ENCODE data around the gene ANKRD39. TPM values are rescaled to one million over a fixed set of nuclear protein-coding genes. Genes with fewer than 3 reads are reported as not detected.

ANKRD39 gene
- total and polyA plus RNA-seq, 2 of the 8 experiments (the other 6 are each of a cell fraction or from before 2014, with no cell fraction given), result 18.5 to 21.3 TPM

- no peaks in the 10 kb centered on the region; a peak in 1 of 7 replicates for H3K27me3 ChIP-seq (replicated peaks in 1 of 4; ENCODE audit: control insufficient read depth in 3 of 4, extremely low read depth in 1 of 4, insufficient read depth in 3 of 4, low read length in 3 of 4)
- H2AFZ ChIP-seq (ENCODE audit: low read length), result no peak overlapping the region
- no peak overlapping the region for H3K23ac ChIP-seq (ENCODE audit: insufficient read length)
- H3K79me2 ChIP-seq (ENCODE audit: control insufficient read depth in 1 of 2, insufficient read depth in 2 of 2, low read length in 2 of 2), result peaks cover 3 to 17% of the 10 kb centered on the region in 2 experiments; a peak in 3 of 4 replicates
- no peak overlapping the region for H2BK5ac ChIP-seq (ENCODE audit: low read depth, low read length)
- H2BK12ac ChIP-seq (ENCODE audit: low read depth, low read length), result no peak overlapping the region
- ChIA-PET POLR2A (ENCODE audit: partially characterized antibody) (interaction anchor here (1.0 to 1.8 kb wide), 4 partner anchors 8 to 284 kb away, joined by 3 to 8 read pairs (median 3); no protein-coding TSS in a partner anchor), CTCF (ENCODE audit: partially characterized antibody) (interaction anchor here (0.6 to 3.4 kb wide), 5 partner anchors 29 to 1191 kb away, joined by 3 to 14 read pairs (median 5); partner anchors contain the start of gene CNNM4)
- no peak overlapping the region for H2BK20ac ChIP-seq (ENCODE audit: low read length)
- H3K14ac ChIP-seq (ENCODE audit: insufficient read length), result no peak overlapping the region
- H4K91ac ChIP-seq (replicated peaks; ENCODE audit: insufficient read length, low read length), result no peak overlapping the region
- H3K9me3 ChIP-seq (ENCODE audit: insufficient read depth in 2 of 2, low read depth in 1 of 2, low read length in 1 of 2), result no peaks in the 10 kb centered on the region
- WGBS, 2 experiments (ENCODE audit: extremely low coverage in 1 of 2, insufficient coverage in 1 of 2, insufficient read length in 1 of 2, insufficient replicate concordance in 2 of 2, low coverage in 1 of 2, low lambda C conversion rate in 2 of 2, missing lambda C conversion rate in 1 of 2), result 92% methylated on average over 4 of the region's 4 CpGs; no CpG with 5 or more reads in 1 of the 2 experiments
- no peak overlapping the region for H3K9ac ChIP-seq (replicated peaks in 1 of 4; ENCODE audit: extremely low read depth in 1 of 4, low read depth in 3 of 4, low read length in 3 of 4)
- peaks cover 0 to 10% (median 10%) of the 10 kb centered on the region in 4 experiments; a peak in 6 of 7 replicates for H3K4me1 ChIP-seq (replicated peaks in 1 of 4; ENCODE audit: control insufficient read depth in 3 of 4, insufficient read depth in 4 of 4, low read length in 3 of 4)
- DNase-seq (ENCODE audit: low read depth in 1 of 2, low spot score in 2 of 2) (no peak), FAIRE-seq (no peak)
- H3K56ac ChIP-seq (replicated peaks; ENCODE audit: insufficient read length, low read depth, low read length), result no peak overlapping the region
- no peak overlapping the region for H3K4me3 ChIP-seq (ENCODE audit: extremely low read depth in 1 of 4, insufficient read depth in 2 of 4, low read depth in 3 of 4, low read length in 4 of 4)
- H4K5ac ChIP-seq (ENCODE audit: insufficient read length, low read depth, low read length), result no peak overlapping the region
- peaks cover 17% of the 10 kb centered on the region for H3K23me2 ChIP-seq (ENCODE audit: low read depth, low read length)
- no peaks in the 10 kb centered on the region for H3K36me3 ChIP-seq (ENCODE audit: control insufficient read depth in 2 of 4, insufficient read depth in 4 of 4, low read length in 3 of 4)
- H3K18ac ChIP-seq (ENCODE audit: extremely low read depth, low read length), result no peak overlapping the region
- no peak for TF ChIP-seq HDAC2 (IDR thresholded peaks at IDR 0.05; ENCODE audit: borderline replicate concordance in 1 of 2, low read depth in 2 of 2, low read length in 2 of 2)
- no peak for TF ChIP-seq FOSL1 (IDR thresholded peaks at IDR 0.05; ENCODE audit: insufficient read depth, low read depth, low read length)
- no peak for TF ChIP-seq NRF1 (IDR thresholded peaks at IDR 0.05; ENCODE audit: low read depth, low read length)
- TF ChIP-seq CBX8 (IDR thresholded peaks at IDR 0.05; ENCODE audit: borderline replicate concordance, low read depth, low read length), result no peak
- no peak for TF ChIP-seq ASH2L (IDR thresholded peaks at IDR 0.05; ENCODE audit: low read length)
- no peak for TF ChIP-seq CREB1 (IDR thresholded peaks at IDR 0.05)
- TF ChIP-seq BRCA1 (IDR thresholded peaks at IDR 0.05; ENCODE audit: low read depth, low read length), result no peak
- TF ChIP-seq E2F6 (IDR thresholded peaks at IDR 0.05), result no peak
- no peak for TF ChIP-seq POLR2A (IDR thresholded peaks at IDR 0.05; ENCODE audit: control extremely low read depth in 1 of 2, low read depth in 2 of 2, low read length in 2 of 2)
- TF ChIP-seq SAP30 (IDR thresholded peaks at IDR 0.05; ENCODE audit: insufficient read depth, insufficient replicate concordance, low read length), result no peak
- no peak for TF ChIP-seq KDM5A (IDR thresholded peaks at IDR 0.05; ENCODE audit: low read length)
- TF ChIP-seq SRF (IDR thresholded peaks at IDR 0.05; ENCODE audit: low read depth, low read length), result no peak
- H4K20me1 ChIP-seq (replicated peaks in 1 of 2; ENCODE audit: control insufficient read depth in 1 of 2, insufficient read depth in 2 of 2, low read length in 2 of 2), result peaks cover 9 to 13% of the 10 kb centered on the region in 2 experiments
- no peak overlapping the region for H4K8ac ChIP-seq (ENCODE audit: extremely low read depth, insufficient read depth, low read length)
- H2BK120ac ChIP-seq (replicated peaks; ENCODE audit: low read depth, low read length), result no peak overlapping the region
- no peak overlapping the region for H2BK15ac ChIP-seq (ENCODE audit: low read length)
- H3K4me2 ChIP-seq (ENCODE audit: insufficient read depth in 1 of 2, low read depth in 2 of 2, low read length in 2 of 2), result no peak overlapping the region
- H3K79me1 ChIP-seq (ENCODE audit: low read depth, low read length), result peaks cover 15% of the 10 kb centered on the region
- H3K27ac ChIP-seq (ENCODE audit: low read depth, low read length), result no peak overlapping the region
- no peak overlapping the region for H2AK5ac ChIP-seq (ENCODE audit: low read depth, low read length)
- H3K4ac ChIP-seq (replicated peaks; ENCODE audit: insufficient read length, low read depth, low read length), result no peak overlapping the region
Measured at GRCh38 chr2:96813656-96814055, 44.2 kb downstream of the ANKRD39 start.

All from H1 (cell line).